Hypothalamus (tissue), 51 donors: ENCODE results near the gene PLEKHH1.
"Not testable (repeated sequence)": the region's sequence is repeated elsewhere in the genome, so short reads cannot be mapped to it uniquely, and the experiment has no call there.

Experiments used
- DNase-seq, 51 donors: peaks; one replicate each; lab custom pipeline; 2025; lab: John Stamatoyannopoulos, UW

The PLEKHH1 gene

DNA sequence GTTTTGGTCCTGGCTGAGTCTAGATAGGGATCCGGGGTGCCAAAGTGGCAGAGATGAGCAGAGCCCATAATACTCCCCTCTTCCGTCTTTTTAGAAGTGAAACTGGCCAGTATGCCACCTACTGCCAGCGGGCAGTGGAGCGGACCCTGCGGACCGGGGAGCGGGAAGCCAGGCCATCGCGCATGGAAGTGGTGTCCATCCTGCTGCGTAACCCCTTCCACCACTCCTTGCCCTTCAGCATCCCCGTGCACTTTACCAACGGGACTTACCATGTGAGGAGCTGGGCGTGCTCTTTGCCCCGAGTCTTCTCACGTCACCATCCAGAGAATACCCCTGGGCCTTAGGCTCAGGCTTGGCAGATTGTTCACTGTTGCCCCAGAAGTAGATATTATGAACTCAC lies 46.0 kb downstream of the PLEKHH1 start:
- no peak for DNase-seq

- no peak for DNase-seq
Measured at GRCh38 chr14:67579636-67580035, 46.5 kb downstream of the PLEKHH1 start.

DNA sequence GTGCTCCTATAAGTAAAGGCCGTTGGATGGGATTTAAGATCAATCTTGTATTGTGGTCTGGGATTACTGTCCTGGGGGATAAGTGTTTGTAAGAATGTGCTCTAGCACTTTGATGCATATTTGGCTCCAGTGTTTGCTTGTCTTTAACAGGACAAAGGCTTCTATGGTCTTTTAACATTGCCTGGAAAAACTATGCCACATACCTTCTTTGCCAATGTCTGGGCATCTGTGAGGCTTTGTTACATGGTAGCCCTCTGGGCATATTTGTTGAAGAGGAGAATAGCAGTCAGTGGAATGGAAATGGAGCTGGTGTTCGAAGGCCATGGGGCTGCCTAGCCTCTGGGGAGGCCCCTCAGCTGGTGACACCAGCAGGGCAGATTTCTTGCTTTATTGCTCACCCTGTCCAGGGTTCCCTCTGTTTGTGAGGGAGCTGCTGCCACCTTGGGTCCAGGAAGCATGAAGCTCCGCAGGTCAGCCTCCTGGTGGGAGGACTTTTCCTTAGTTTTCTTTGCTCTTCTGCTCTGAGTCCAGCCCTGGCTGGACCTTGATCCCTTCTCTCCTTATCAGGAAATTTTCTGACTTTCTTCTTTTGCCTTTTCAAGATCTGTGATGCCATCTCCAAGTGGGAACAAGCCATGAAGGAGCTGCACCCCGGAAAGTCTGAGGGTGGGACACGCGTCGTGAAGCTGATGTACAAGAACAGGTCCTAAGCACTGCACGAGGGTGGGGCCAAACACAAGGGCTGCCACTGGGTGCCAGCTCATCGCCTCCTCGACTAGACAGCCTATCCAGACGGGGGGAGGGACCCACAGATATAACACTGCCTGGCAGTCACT lies 47.5 kb downstream of the PLEKHH1 start:
- peak in 1 of 51 donors; percentile 13 for DNase-seq

DNA sequence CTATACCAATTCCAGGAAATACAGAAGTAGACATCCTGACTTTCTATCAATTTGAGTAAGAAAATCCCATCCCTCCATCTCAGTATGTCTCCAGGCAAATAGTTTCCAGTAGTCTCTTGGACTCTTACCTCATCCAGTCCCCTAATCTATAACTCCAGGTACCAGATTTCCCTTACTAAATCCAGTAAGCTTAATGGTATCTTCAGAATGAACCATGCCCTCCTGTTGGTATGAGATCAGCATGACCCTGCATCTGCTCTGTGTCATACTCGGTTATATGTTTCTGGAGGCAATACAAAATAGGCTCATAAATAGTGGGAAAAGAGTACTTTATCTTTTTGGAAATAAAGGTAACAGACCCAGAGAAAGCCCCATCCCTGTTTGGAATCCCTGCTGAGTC lies 48.6 kb downstream of the PLEKHH1 start:
- DNase-seq = no peak

DNA sequence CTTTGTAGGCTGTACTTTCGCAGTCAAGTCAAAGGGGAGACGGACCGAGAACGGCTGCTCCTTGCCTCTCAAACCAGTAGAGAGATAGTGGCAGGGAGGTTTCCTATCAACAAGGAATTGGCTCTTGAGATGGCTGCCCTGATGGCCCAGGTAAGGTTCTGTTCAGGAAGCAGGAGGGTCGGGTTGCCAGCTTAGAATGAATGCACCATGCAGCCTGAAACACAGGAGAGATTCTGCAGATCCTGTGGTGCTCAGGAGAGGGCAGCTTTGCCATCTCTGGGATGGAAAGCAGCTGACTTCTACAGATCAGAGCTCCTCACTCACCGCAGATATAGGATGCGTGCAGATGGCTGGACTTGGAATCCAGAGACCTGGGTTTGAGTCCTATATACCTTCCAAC lies 49.0 kb downstream of the PLEKHH1 start:
- no peak for DNase-seq

DNA sequence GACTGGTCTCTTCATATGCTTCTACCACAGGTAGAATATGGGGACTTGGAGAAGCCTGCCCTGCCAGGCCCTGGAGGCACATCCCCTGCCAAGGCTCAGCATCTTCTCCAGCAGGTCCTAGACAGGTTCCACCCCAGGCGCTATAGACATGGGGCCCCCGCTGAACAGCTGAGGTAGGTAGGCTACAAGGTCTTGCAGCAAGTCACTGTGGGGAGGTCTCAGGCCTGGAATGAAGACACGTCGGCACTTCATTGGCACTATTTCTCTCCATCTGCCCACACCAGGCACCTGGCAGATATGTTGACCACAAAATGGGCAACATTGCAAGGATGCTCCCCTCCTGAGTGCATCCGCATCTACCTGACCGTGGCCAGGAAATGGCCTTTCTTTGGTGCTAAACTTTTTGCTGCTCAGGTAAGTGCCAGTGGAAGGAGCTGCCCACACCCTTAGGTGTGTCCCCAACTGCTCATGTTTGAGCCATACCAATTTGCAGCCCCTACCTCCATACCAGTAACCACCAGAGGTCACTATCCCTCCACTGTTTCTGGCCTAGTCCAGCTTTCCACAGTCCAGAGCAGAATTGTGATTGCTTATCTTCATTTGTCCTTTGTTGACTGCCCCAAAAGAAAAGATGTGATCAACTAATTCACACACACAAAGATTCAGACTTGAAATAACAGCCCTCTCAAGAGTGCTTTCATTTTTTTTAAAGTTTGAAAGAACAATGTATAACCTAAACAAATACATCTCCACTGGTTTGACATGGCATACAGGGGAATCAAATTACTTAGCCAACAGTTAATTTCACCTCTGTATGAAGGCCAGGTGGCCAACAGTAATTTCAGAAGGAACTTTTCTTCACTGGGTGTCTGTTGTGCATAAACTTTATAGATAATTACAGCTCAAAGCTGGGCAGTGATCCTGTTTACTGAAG lies 50.9 kb downstream of the PLEKHH1 start:
- DNase-seq = peak in 3 of 51 donors; percentile 5 to 23 (median 14)

GRCh38 chr14:67584978-67585377 lies 51.9 kb downstream of the PLEKHH1 start:
- DNase-seq = no peak

DNA sequence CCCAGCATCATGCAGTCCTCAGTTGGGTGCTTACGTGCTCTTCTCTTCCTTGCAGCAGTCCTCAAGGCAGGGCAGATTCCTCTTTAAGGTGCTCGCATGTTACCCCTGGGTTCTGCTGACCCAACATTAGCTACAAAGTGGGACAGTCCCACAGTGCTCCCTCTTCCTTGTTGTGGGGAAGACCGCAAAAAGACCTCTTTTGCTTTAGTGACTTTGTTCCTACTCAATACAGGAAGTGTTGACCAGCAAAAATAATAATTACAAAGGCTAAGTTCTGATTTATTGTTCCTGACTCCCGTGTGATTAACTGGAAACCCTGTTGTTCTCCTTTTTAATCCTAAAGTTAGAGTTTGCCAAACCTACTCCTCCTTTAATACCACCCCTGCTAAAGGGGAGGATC lies 53.3 kb downstream of the PLEKHH1 start:
- DNase-seq = no peak

GRCh38 chr14:67589204-67589770 lies 56.2 kb downstream of the PLEKHH1 start:
- no peak for DNase-seq

DNA sequence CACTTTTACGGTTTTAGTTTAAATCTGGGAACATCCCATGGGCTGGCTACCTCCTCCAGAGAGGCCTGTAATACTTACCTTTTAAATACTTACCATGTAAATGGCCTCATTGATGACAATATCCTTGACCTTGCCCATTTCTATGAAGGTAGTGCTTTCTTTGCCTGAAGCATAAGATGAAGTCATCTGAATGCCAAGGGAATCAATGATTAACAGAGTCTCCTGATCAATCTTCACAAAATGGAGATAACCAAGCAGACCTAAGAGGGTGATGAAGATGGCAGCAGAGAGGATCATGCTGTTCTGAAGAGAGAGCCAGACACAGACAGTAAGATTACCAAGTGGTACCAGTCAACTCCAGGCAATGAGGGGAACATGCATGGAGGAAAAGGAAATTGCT lies 60.6 kb downstream of the PLEKHH1 start:
- not testable (repeated sequence) for DNase-seq

- DNase-seq = no peak
Measured at GRCh38 chr14:67595392-67595791, 62.3 kb downstream of the PLEKHH1 start.

DNA sequence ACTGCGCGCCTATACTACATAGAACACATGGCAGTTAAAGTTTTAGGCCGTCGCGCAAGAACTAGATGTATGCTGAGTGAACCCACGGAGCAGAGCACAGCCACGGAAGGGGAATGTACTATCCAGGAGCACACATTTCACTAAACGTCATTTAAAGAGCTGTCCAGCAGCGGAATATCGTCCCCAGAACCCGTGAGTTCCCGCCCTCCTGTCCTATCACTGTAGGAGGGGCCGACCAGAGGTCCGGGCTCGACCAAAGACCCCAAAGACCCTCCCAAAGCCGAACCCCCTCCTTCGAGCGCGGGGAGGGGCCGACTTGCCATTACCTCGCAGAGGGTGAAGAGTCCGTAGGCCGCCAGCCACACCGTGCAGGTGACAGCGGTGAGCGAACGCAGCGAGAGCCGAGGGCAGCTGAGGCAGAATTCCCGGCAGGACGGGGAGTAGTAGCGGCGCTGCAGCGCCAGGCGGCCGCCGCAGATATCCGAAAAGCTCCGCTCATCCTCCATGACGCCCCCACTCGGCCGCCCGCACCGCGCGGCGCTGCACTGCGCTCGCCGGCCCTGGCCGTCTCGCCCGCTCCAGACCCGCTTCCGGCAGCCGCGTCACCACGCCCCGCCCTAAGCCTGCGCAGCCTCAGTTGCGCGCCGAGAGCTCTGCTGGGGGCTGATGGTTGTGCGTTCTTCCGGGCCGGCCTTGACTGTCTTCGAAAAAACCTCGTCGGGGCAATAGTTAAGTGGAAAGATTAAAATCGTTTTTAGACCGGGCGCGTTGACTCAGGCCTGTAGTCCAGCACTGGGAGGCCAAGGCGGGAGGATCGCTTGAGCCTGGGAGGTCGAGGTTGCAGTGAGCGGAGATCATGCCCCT lies 66.8 kb downstream of the PLEKHH1 start, which contains the start of gene PIGH:
TSS of gene PIGH (minus strand) at position 571 of the 864 bp plus-strand sequence. CDS start at position 506, 65 bp downstream.
- peak in 50 of 51 donors; percentile 52 to 94 (median 84) for DNase-seq

DNA sequence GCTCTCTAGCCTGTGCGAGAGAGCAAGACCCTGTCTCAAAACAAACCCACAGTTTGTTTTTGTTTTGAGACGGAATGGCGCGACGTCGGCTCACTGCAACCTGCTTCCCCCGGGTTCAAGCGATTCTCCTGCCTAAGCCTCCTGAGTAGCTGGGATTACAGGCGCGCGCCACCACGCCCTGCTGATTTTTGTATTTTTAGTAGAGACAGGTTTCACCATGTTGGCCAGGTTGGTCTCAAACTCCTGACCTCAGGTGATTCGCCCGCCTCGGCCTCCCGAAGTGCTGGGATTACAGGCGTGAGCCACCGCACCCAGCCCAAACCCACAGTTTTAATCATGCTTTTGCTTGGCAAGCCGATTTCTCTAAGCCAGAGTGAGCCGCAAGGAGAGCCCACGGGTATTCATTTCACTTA lies 67.5 kb downstream of the PLEKHH1 start:
- not testable (repeated sequence) for DNase-seq

DNA sequence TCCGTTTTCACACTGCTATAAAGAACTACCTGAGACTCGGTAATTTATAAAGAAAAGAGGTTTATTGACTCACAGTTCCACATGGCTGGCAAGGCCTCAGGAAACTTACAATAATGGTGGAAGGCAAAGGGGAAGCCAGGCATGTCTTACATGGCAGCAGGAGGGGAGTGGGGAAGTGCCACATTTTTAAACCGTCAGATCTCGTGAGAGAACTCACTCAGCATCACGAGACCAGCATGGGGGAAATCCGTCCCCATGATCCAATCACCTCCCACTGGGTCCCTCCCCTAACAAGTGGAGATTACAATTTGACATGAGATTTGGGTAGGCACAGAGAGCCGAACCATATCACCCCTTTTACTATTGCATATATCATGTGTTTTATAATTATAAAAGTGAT lies 69.0 kb downstream of the PLEKHH1 start:
- no peak for DNase-seq

GRCh38 chr14:67602995-67603545 lies 70.0 kb downstream of the PLEKHH1 start:
- no peak for DNase-seq

DNA sequence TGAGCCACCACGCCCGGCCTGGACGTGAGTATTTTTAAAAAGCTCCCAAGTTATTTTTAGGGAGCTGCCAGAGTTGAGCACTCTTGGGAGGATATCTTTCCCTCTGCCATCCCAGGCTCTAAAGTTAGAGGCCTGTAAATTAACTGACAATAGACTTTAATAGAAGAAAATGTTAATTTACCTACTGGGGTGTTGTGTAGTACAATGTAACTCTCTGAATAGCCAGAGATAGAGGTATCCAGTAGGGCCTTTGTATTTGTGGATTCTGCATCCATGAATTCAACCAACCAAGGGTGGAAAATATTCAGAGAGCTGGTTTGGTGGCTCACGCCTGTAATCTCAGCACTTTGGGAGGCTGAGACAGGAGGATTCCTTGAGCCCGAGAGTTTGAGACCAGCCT lies 74.6 kb downstream of the PLEKHH1 start:
- no peak for DNase-seq

- DNase-seq = no peak
Measured at GRCh38 chr14:67609642-67610310, 76.7 kb downstream of the PLEKHH1 start.

GRCh38 chr14:67610491-67610890 lies 77.4 kb downstream of the PLEKHH1 start:
- no peak for DNase-seq

DNA sequence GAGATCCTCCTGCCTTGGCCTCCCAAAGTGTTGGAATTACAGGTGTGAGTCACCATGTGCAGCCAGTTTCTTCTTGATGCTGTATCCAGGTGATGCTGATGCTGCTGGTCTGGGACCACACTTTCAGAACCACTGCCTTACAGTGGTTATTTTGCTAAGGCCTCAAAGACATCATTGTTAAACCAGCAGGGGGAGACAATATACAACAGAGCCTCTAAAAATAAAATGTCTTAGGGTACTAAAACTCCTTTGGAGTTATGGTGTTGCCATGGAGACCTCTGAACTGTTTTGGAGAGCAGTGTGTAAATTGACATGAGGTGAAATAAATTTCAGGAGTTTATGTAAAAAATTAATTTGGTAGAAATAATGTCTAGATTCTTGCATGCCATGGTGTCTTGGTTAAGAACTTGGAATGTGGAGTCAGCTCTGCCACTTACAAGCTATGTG lies 85.5 kb downstream of the PLEKHH1 start:
- DNase-seq = peak in 4 of 51 donors; percentile 3 to 54 (median 29)
